Heart right ventricle (tissue), 16 donors: ENCODE measurements around the gene PCSK2. TPM values are rescaled to one million over a fixed set of nuclear protein-coding genes. Genes with fewer than 3 reads are reported as not detected.

Experiments used
- ATAC-seq, 8 donors: fragments of 200-7000 bp; cut with Tn5 transposase; one replicate each; pipeline ENCODE4 v1.9.1; 2020; ENCODE audit warnings: mild to moderate bottlenecking in 8 of 8, moderate library complexity in 8 of 8, moderate number of reproducible peaks in 1 of 8
- DNase-seq, 2 donors: peaks; one replicate each; pipeline ENCODE4 v3.0.0-alpha.2; 2020
- H3K27ac ChIP-seq, 10 donors: fragments of 200-600 bp; sonication (generic) in 2 of 10; one replicate each; pipeline versions ENCODE4 v1.5.0 to v1.8.0; 2020 to 2022; ENCODE audit warnings: mild to moderate bottlenecking in 3 of 10
- H3K27me3 ChIP-seq, 7 donors: fragments of 200-600 bp; one replicate each; pipeline ENCODE4 v1.8.0; 2021 to 2022; ENCODE audit warnings: mild to moderate bottlenecking in 2 of 7
- H3K36me3 ChIP-seq, 9 donors: fragments of 200-600 bp; sonication (generic) in 1 of 9; one replicate each; pipeline versions ENCODE4 v1.5.0 to v1.8.0; 2020 to 2022; ENCODE audit warnings: mild to moderate bottlenecking in 2 of 9
- H3K4me1 ChIP-seq, 9 donors: fragments of 200-600 bp; sonication (generic) in 1 of 9; one replicate each; pipeline versions ENCODE4 v1.5.0 to v1.8.0; 2020 to 2022; ENCODE audit warnings: mild to moderate bottlenecking in 4 of 9
- H3K4me3 ChIP-seq, 10 donors: fragments of 200-600 bp; sonication (generic) in 2 of 10; one replicate each; pipeline versions ENCODE4 v1.5.0 to v1.8.0; 2020 to 2022; ENCODE audit warnings: mild to moderate bottlenecking in 7 of 10, moderate library complexity in 2 of 10
- H3K9me3 ChIP-seq, 11 donors: fragments of 200-600 bp in 10 of 11; sonication (generic) in 2 of 11; one replicate each; pipeline versions ENCODE4 v1.5.0 to v1.8.0; 2013 to 2022; ENCODE audit warnings: mild to moderate bottlenecking in 2 of 11, control low read depth in 1 of 11, moderate library complexity in 1 of 11
- CTCF ChIP-seq, 9 donors: fragments of 200-600 bp; sonication (generic) in 2 of 9; IDR thresholded peaks; one replicate each; pipeline versions ENCODE4 v1.5.0 to v1.8.0; 2021 to 2022; ENCODE audit warnings: antibody characterized with exemption in 9 of 9, mild to moderate bottlenecking in 5 of 9, moderate library complexity in 1 of 9
- WGBS, 2 donors: extraction: QIAGEN DNeasy Blood & Tissue Kit; methylation state at CpG; one replicate each; pipeline ENCODE4 v1.1.7; 2013; ENCODE audit warnings: inconsistent platforms in 1 of 2; 5-methylcytosine and 5-hydroxymethylcytosine counted together
- intact Hi-C, 10 donors: fragments of 100-400 bp; cut with DNase I; formaldehyde crosslinking; loops; one replicate each; pipeline versions ENCODE4 v1.11.1 to v1.14.2; 2022
- polyA plus RNA-seq, 2 donors: library from polyadenylated mRNA; stranded (reverse); fragments of 200-250 nt; gene quantifications; one replicate each; pipeline ENCODE4 v1.2.3, GENCODE V29; 2013
- total RNA-seq, 10 donors: library from RNA; stranded (reverse); fragmentation: NEBNext Ultra II Directional in 3 of 10; extraction: Animal tissue kit (Norgen Biotek cat#: 25700) in 3 of 10; gene quantifications; one replicate each; pipeline versions ENCODE4 v1.2.1 to v1.2.4, GENCODE V29; 2021 to 2023
- donor health status: Arrhythmogenic right ventricular cardiomyopathy.
- donor health status: ischemic (EF 13 %, LVEDD 7.1; RV severe dilation, severe dysfunction).
- donor health status: healthy with polysubstance abuse.
- donor health status: DM: no; HTN: yes; CAD: no.
- donor health status: DM: no; HTN: no; CAD: no.
- donor health status: ischemic (EF 25% LVEDD 6.9; RV normal size, moderate dysfunction).
- donor health status: ischemic (EF 25% LVEDD 5.7; RV mildly dilated, moderate dysfunction).
- donor health status: healthy.
- donor health status: DM: yes; HTN: yes; CAD: no.
- donor health status: Ischemic cardiomyopathy.
- donor health status: ischemic (EF 35%, LVEDD 5.7; RV mildly dilated, moderate dysfunction).
- donor health status: nonischemic (EF 11% LVEDD 7.7; RV severe dilation, severe dysfunction).
- donor health status: DM: yes; HTN: yes; CAD: no.
- donor health status: PGD.
- donor health status: ischemic (EF 29% LVEDD 5.4; RV normal size, mild dysfunction).
- donor health status: nonischemic (EF 23%, LVEDD 6.1; RV moderate dilation, normal function).

PCSK2 gene
- total and polyA plus RNA-seq, 12 donors, result 0.09 to 1.4 (median 0.66) TPM; not detected in 1

GRCh38 chr20:17531665-17532025 is 304.8 kb downstream of the PCSK2 start:
- H3K4me1 ChIP-seq, result peaks cover 0 to 21% (median 5%) of the 10 kb centered on the region in 9 donors
- no peaks in the 10 kb centered on the region for H3K9me3 ChIP-seq
- DNase-seq (no peak), ATAC-seq (peak in 1 of 8 donors; percentile 40)
- peak overlapping the region in 8 of 10 donors; percentile 47 to 67 (median 61) for H3K27ac ChIP-seq
- intact Hi-C loops, result loop anchor here in 3 of 10 donors (10.0 kb wide), 2 partner anchors 363 to 373 kb away; no protein-coding TSS in a partner anchor
- no peak for TF ChIP-seq CTCF (IDR thresholded peaks at IDR 0.05)
- no peaks in the 10 kb centered on the region for H3K36me3 ChIP-seq
- peaks cover 0 to 26% (median 0%) of the 10 kb centered on the region in 7 donors for H3K27me3 ChIP-seq
- H3K4me3 ChIP-seq, result peak overlapping the region; percentile 32 to 63 (median 57)
- 69 to 77% methylated on average over 5 of the region's 5 CpGs for WGBS, 2 donors

GRCh38 chr20:17533396-17533795 is 306.6 kb downstream of the PCSK2 start:
- H3K36me3 ChIP-seq, result no peaks in the 10 kb centered on the region
- no peak overlapping the region for H3K27ac ChIP-seq
- ATAC-seq, result no peak
- DNase-seq, result no peak
- intact Hi-C loops, result loop anchor here in 3 of 10 donors (10.0 kb wide), 2 partner anchors 361 to 371 kb away; no protein-coding TSS in a partner anchor
- H3K27me3 ChIP-seq, result peaks cover 0 to 26% (median 0%) of the 10 kb centered on the region in 7 donors
- 52 to 53% methylated on average over 1 of the region's 1 CpG for WGBS, 2 donors
- H3K4me3 ChIP-seq, result no peak overlapping the region
- no peak for TF ChIP-seq CTCF (IDR thresholded peaks at IDR 0.05)
- H3K4me1 ChIP-seq, result peaks cover 0 to 25% (median 5%) of the 10 kb centered on the region in 9 donors
- no peaks in the 10 kb centered on the region for H3K9me3 ChIP-seq

- 94% methylated on average over 3 of the region's 3 CpGs for WGBS, 2 donors
- no peak for ATAC-seq
- intact Hi-C loops, result loop anchor here in 3 of 10 donors (10.0 kb wide), 2 partner anchors 361 to 371 kb away; no protein-coding TSS in a partner anchor
- H3K9me3 ChIP-seq, result no peaks in the 10 kb centered on the region
- H3K4me3 ChIP-seq, result no peak overlapping the region
- no peaks in the 10 kb centered on the region for H3K36me3 ChIP-seq
- peaks cover 0 to 26% (median 0%) of the 10 kb centered on the region in 7 donors for H3K27me3 ChIP-seq
- H3K27ac ChIP-seq, result no peak overlapping the region
- H3K4me1 ChIP-seq, result peaks cover 0 to 25% (median 5%) of the 10 kb centered on the region in 9 donors
- no peak for DNase-seq
- no peak for TF ChIP-seq CTCF (IDR thresholded peaks at IDR 0.05)
Measured at GRCh38 chr20:17534077-17534476, 307.2 kb downstream of the PCSK2 start.
